Fibroblast of lung (primary cell): ENCODE data around the gene PHTF2. TPM values are rescaled to one million over a fixed set of nuclear protein-coding genes. Genes with fewer than 3 reads are reported as not detected.

Experiments
- DNase-seq, 2 donors: peaks; one replicate each; pipeline versions ENCODE4 v3.0.0 to v3.0.0-alpha.2; 2010; ENCODE audit warnings: low read depth in 2 of 2
- H2AFZ ChIP-seq: 2 replicates; pipeline ENCODE4 v1.5.1; 2012; ENCODE audit warnings: low read length, control low read depth, inconsistent platforms
- H3K27ac ChIP-seq: 2 replicates; pipeline ENCODE4 v1.5.1; 2011; ENCODE audit warnings: low read length, control low read depth; ENCODE audit not compliant: insufficient read depth
- H3K27me3 ChIP-seq: 2 replicates; pipeline ENCODE4 v1.5.1; 2011; ENCODE audit warnings: mild to moderate bottlenecking, low read length; ENCODE audit not compliant: control insufficient read depth, insufficient read depth
- H3K36me3 ChIP-seq: 2 replicates; pipeline ENCODE4 v1.5.1; 2011; ENCODE audit warnings: low read length; ENCODE audit not compliant: control insufficient read depth, insufficient read depth
- H3K4me1 ChIP-seq: 2 replicates; pipeline ENCODE4 v1.5.1; 2011; ENCODE audit warnings: low read length; ENCODE audit not compliant: control insufficient read depth, insufficient read depth; ENCODE audit errors: extremely low read depth
- H3K4me2 ChIP-seq: 2 replicates; pipeline ENCODE4 v1.5.1; 2011; ENCODE audit warnings: low read length, control low read depth; ENCODE audit not compliant: insufficient read depth; ENCODE audit errors: extremely low read depth
- H3K4me3 ChIP-seq, 4 experiments: fragments of 200-600 bp in 1 of 4; sonication (generic) in 1 of 4; replicated peaks in 1 of 4; 2 replicates each; pipeline ENCODE4 v1.5.1; 2011 to 2016; ENCODE audit warnings: low read length in 4 of 4, low read depth in 3 of 4, mild to moderate bottlenecking in 3 of 4, control low read depth in 2 of 4, inconsistent platforms in 1 of 4, mixed read lengths in 1 of 4; ENCODE audit not compliant: insufficient read depth in 1 of 4; ENCODE audit errors: control extremely low read depth in 1 of 4
- H3K79me2 ChIP-seq: 2 replicates; pipeline ENCODE4 v1.5.1; 2012; ENCODE audit warnings: mild to moderate bottlenecking, low read length, inconsistent platforms; ENCODE audit not compliant: control insufficient read depth, insufficient read depth
- H3K9ac ChIP-seq: 2 replicates; pipeline ENCODE4 v1.5.1; 2011; ENCODE audit warnings: mild to moderate bottlenecking, low read length, control low read depth; ENCODE audit not compliant: insufficient read depth
- H3K9me3 ChIP-seq: 2 replicates; pipeline ENCODE4 v1.5.1; 2012; ENCODE audit warnings: low read depth, low read length; ENCODE audit not compliant: control insufficient read depth, insufficient read depth
- H4K20me1 ChIP-seq: 2 replicates; pipeline ENCODE4 v1.5.1; 2011; ENCODE audit warnings: low read length; ENCODE audit not compliant: control insufficient read depth, insufficient read depth; ENCODE audit errors: extremely low read depth
- EZH2 ChIP-seq: IDR thresholded peaks from 2 replicates; pipeline ENCODE4 v1.5.1; 2012; ENCODE audit warnings: low read length, control low read depth, mild to moderate bottlenecking; ENCODE audit errors: missing control alignments
- polyA plus RNA-seq, 2 donors: library from polyadenylated mRNA; depleted of rRNA in 1 of 2; stranded (reverse) in 1 of 2; unstranded in 1 of 2; fragments of >200 nt; gene quantifications; 2 replicates each; pipeline ENCODE4 v1.2.1, GENCODE V29; 2011 to 2012; ENCODE audit warnings: missing spikeins in 1 of 2
- total RNA-seq: library from RNA; depleted of rRNA; stranded (reverse); fragments of >200 nt; gene quantifications from 2 replicates; pipeline ENCODE4 v1.2.1, GENCODE V29; 2014
- TF ChIP-seq, protein P1 (sequence below), 2 donors: IDR thresholded peaks in 1 of 2; conservative IDR thresholded peaks in 1 of 2; 1 replicate in 1 of 2; 2 replicates in 1 of 2; pipeline ENCODE4 v1.5.1; 2011 to 2012; ENCODE audit warnings: low read length in 2 of 2, control low read depth in 1 of 2, inconsistent platforms in 1 of 2, low read depth in 1 of 2, mild to moderate bottlenecking in 1 of 2

Gene PHTF2
- total and polyA plus RNA-seq, 2 donors (not counting 1 experiment from before 2014, with no cell fraction given): 25.9 to 64.4 TPM

DNA sequence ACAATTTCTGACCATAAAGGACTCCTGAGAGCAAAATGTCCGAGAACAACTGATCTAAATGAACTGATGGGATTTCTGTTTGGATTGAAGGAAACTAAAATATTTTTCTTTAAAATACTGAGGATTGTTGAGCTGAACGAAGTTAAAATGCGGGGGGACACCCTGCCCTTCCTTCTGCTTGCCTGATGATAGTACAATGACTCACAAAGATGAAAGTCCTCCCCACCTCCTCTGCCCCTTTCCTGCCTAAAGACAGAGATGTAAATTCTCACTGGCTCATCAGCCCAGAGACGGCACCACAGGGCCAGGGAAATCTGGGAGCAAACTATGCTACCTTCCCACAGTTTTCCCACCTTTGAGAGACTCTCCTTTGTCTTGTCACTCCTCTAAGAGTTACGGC is 180.6 kb downstream of the PHTF2 start:
- Histone ChIP-seq H2AFZ (no peak overlapping the region), H3K79me2 (no peaks in the 10 kb centered on the region)

DNA sequence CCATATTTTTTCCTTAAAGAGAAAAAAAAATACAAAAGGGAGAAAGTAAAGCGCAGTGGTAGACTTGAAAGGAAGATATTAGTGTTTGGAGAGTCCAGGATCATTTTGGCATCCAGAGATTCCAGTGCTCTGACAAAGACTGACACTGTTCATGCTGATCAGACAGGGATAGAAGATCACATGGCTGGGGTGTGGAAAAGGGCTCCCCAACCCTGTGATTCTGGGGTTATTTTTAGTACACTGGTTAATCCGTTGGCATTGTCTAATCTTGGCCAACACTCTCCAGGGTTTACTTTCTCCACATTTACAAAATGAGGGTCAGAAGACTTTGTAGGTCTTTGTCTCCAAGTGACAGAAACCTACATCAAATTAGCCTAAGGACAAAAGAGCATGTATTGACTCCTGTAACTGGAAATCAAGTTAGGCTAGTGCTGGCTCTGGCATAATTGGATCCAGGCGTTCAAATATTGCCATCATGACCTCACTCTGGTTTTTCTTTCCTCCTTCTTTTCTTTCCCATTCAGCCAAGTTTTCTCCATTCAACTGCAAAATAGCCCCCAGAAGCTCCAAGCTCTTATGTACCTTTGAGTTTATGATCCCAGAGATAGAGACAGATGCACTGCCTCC is 181.6 kb downstream of the PHTF2 start:
- Histone ChIP-seq H3K79me2 (no peaks in the 10 kb centered on the region), H3K27ac (no peak overlapping the region), H3K27me3 (no peaks in the 10 kb centered on the region), H3K9ac (no peak overlapping the region), H3K9me3 (no peaks in the 10 kb centered on the region), H3K36me3 (no peaks in the 10 kb centered on the region), H3K4me3 (no peak overlapping the region), H4K20me1 (no peaks in the 10 kb centered on the region), H3K4me2 (no peak overlapping the region), H2AFZ (no peak overlapping the region), H3K4me1 (no peaks in the 10 kb centered on the region)
- TF ChIP-seq EZH2: no peak
- TF ChIP-seq, protein P1, sequence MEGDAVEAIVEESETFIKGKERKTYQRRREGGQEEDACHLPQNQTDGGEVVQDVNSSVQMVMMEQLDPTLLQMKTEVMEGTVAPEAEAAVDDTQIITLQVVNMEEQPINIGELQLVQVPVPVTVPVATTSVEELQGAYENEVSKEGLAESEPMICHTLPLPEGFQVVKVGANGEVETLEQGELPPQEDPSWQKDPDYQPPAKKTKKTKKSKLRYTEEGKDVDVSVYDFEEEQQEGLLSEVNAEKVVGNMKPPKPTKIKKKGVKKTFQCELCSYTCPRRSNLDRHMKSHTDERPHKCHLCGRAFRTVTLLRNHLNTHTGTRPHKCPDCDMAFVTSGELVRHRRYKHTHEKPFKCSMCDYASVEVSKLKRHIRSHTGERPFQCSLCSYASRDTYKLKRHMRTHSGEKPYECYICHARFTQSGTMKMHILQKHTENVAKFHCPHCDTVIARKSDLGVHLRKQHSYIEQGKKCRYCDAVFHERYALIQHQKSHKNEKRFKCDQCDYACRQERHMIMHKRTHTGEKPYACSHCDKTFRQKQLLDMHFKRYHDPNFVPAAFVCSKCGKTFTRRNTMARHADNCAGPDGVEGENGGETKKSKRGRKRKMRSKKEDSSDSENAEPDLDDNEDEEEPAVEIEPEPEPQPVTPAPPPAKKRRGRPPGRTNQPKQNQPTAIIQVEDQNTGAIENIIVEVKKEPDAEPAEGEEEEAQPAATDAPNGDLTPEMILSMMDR (conservative IDR thresholded peaks at IDR 0.05 in 1 of 2, IDR thresholded peaks at IDR 0.05 in 1 of 2; ENCODE audit: low read depth in 1 of 2, low read length in 2 of 2): no peak
- DNase-seq: no peak

More for the DNA sequence above, 180.6 kb downstream of the PHTF2 start:
- no peak overlapping the region for H3K9ac ChIP-seq
- no peaks in the 10 kb centered on the region for H3K36me3 ChIP-seq
- no peak for TF ChIP-seq EZH2
- TF ChIP-seq, protein P1 (conservative IDR thresholded peaks at IDR 0.05 in 1 of 2, IDR thresholded peaks at IDR 0.05 in 1 of 2; ENCODE audit: low read depth in 1 of 2, low read length in 2 of 2): no peak
- H3K4me2 ChIP-seq: no peak overlapping the region
- no peak overlapping the region for H3K27ac ChIP-seq
- H3K4me1 ChIP-seq: no peaks in the 10 kb centered on the region
- peak in 1 of 2 donors; percentile 7 for DNase-seq
- no peak overlapping the region for H3K4me3 ChIP-seq
- H3K9me3 ChIP-seq: no peaks in the 10 kb centered on the region
- H4K20me1 ChIP-seq: no peaks in the 10 kb centered on the region
- no peaks in the 10 kb centered on the region for H3K27me3 ChIP-seq

DNA sequence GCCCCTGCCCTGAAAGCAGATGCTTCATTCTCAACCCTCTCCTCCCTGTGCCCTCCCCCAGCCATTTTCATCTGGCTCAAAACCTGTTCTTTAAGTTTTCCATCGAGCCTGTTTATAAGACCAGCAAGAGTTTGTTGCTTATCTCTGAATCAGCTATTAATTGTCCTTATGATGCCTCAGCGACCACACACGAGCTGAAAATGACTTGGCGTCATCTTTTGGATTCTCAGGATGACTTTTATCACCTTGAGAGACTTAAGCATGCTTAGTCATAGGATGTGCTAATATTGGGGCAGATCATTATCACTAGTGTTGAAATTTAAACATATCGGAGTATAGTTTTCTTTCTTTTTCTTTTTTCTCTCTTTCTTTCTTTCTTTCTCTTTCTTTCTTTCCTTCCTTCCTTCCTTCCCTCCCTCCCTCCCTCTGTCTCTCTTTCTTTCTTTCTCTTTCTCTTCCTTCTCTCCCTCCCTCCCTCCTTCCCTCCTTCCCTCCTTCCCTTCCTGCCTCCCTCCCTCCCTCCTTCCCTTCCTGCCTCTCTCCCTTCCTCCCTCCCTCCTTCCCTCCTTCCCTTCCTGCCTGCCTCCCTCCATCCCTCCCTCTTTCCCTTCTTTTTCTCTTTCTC is 184.5 kb downstream of the PHTF2 start:
- no peaks in the 10 kb centered on the region for H3K27me3 ChIP-seq
- H3K4me3 ChIP-seq: no peak overlapping the region
- no peak overlapping the region for H3K27ac ChIP-seq
- peak in 1 of 2 donors; percentile 30 for DNase-seq
- H3K36me3 ChIP-seq: no peaks in the 10 kb centered on the region
- H3K79me2 ChIP-seq: no peaks in the 10 kb centered on the region
- TF ChIP-seq, protein P1 (conservative IDR thresholded peaks at IDR 0.05 in 1 of 2, IDR thresholded peaks at IDR 0.05 in 1 of 2; ENCODE audit: low read depth in 1 of 2, low read length in 2 of 2): no peak
- TF ChIP-seq EZH2: no peak
- no peaks in the 10 kb centered on the region for H4K20me1 ChIP-seq
- H3K9ac ChIP-seq: no peak overlapping the region
- no peak overlapping the region for H3K4me2 ChIP-seq
- H2AFZ ChIP-seq: no peak overlapping the region
- H3K9me3 ChIP-seq: no peaks in the 10 kb centered on the region
- no peaks in the 10 kb centered on the region for H3K4me1 ChIP-seq
